HG02678 (cell line): ENCODE measurements around the gene PPIL1.
"Not testable (repeated sequence)": the region's sequence is repeated elsewhere in the genome, so short reads cannot be mapped to it uniquely, and the experiment has no call there.

ENCODE experiments used
- ATAC-seq: cut with Tn5 transposase; IDR thresholded peaks from one replicate; pipeline ENCODE4 v1.9.1; 2021; ENCODE audit warnings: mild to moderate bottlenecking, moderate library complexity; ENCODE audit not compliant: unreplicated experiment

Gene PPIL1

GRCh38 chr6:36817847-36818246 lies 56.8 kb downstream of the PPIL1 start:
- ATAC-seq: no peak

- no peak for ATAC-seq
Observed at GRCh38 chr6:36817176-36817817, 57.3 kb downstream of the PPIL1 start.

GRCh38 chr6:36815962-36816735 lies 58.5 kb downstream of the PPIL1 start:
- ATAC-seq: no peak

DNA sequence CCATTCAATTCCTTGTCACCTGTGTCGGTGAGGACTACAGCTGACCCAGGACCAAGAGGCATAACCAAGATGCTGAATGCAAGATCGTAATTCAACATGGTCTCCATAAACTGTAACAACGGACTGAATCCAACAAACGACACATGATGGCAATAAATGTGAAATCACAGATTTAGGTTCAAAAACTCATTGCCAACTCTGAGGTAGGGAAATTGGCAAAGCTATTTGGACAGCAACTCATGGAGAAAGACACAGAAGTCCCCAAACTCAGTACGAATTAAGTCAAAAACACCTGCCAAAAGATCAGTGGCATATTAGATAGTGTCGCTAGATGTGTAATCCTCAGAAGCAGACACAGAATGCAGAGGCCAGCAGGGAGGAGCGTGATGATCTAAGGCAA lies 60.4 kb downstream of the PPIL1 start:
- ATAC-seq: no peak

DNA sequence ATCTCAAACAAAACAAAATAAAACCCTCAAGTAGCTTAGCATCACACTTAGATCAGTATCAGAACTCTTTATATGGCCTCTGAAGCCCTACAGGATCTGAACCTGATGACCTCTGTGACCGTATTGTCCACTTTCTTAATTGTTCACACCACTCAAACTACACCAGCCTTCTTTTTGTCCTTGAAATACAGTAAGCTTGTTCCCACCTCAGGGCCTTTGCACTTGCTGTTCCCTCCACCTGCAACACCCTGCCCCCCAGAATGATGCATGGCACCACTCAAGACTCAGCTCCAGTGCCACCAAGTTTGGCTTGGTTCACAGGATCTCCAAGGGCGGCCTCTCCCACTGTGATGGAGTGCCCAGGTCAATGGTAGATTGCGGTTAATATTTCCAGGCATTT lies 61.1 kb downstream of the PPIL1 start:
- no peak for ATAC-seq

- ATAC-seq: not testable (repeated sequence)
Observed at GRCh38 chr6:36813047-36813446, 61.6 kb downstream of the PPIL1 start.

DNA sequence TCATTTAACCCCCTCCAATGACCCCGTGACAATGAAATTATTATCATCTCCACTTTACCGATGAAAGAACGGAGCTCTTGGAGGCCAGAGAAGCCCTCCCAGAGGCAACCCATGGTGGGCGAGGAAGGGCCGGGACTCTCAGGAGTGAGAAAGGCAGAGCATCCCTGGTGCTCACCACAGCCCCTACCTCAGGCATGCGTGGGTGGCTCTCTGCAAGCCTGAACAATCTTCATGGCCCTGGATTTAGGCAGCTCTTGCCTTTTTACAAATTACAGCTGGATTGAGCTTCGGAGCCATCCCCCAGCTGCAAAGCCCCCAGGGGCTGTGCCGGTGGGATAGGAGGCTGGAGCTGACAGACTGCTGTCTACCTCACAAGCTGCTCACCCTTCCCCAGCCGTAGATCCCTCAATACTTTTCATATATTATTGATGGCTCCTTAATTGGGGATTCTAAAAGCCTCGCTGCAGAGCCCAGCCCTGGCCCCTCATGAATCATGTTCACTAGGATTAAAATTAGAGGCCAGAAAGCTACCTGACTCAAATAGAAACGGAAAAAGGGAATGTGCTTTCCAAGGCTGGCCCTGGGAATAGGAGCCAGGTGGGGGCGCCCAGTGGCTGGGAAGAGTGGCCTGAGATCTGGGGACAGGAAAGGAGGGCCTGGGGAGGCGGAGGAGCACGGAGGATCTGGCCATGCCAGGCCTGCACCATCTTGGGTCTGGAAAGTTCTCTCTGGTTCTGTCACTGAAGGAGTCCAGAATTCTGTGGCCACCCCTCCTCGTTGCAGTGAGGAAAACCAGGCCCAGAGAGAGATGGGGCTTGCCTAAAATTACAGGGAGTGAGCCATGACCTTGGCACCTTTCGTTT lies 64.4 kb downstream of the PPIL1 start:
- no peak for ATAC-seq

DNA sequence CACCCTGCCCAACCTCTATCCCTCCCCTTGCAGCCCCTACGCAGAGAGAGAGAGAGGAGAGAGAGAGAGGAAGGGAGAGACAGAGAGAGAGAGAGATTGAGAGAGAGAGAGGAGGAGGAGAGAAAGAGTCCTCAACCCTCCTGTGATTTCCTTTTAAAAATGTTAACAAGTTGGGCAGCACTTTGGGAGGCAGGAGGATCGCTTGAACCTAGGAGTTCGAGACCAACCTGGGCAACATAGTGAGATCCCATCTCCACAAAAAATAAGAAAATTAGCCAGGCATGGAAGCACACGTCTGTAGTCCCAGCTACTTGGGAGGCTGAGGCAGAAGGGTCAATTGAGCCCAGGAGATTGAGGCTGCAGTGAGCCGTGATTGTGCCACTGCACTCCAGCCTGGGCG lies 65.4 kb downstream of the PPIL1 start:
- no peak for ATAC-seq

DNA sequence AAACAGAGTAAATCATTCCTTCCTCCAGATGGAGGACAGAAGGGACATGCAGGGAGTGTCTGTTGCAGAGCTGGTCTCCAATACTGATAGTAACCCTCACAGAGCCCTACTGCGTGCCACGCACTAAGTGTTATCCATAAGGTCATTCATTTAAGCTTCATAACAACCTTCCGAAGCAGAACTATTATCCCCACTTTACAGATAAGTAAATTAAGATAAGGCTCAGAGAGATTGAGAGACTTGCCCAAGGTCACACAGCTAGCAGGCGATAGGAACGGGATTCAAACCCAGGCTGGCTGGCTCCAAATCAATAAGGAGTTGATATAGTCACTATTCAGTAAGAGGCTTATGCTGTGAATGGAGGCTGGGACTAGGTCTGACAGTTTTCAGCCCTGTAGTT lies 66.0 kb downstream of the PPIL1 start:
- ATAC-seq: no peak

- no peak for ATAC-seq
Observed at GRCh38 chr6:36807750-36808149, 66.9 kb downstream of the PPIL1 start.

DNA sequence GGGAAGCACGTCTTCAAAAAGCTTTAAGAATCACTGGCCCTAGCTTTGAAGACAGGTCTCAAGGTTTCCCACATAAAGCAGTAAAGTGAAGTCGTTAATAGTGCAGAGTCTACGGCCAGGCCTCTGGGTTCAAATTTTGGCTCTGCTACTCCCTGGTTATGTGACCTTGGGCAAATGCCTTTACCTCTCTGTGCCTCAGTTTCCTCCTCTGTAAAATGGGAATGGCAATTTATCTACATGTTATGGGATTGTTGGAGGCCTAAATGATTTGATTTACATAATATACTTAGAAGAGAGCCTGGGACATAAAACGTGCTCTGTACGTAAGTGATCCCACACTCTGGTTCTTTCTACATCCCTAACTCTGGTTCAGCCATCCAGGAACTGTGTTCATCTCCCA lies 67.5 kb downstream of the PPIL1 start:
- ATAC-seq: no peak

- no peak for ATAC-seq
Observed at GRCh38 chr6:36805917-36806316, 68.7 kb downstream of the PPIL1 start.

GRCh38 chr6:36805096-36805797 lies 69.4 kb downstream of the PPIL1 start:
- no peak for ATAC-seq
